ENCODE data around the gene DNAJB11.

- TF ChIP-seq CTCF (IDR thresholded peaks at IDR 0.05; ENCODE audit: insufficient read depth, low read length) (no peak), POLR2AphosphoS5 (IDR thresholded peaks at IDR 0.05; ENCODE audit: low read depth) (no peak), SPI1 (IDR thresholded peaks at IDR 0.05; ENCODE audit: borderline replicate concordance, low read depth) (no peak), GABPA (IDR thresholded peaks at IDR 0.05; ENCODE audit: low read depth) (no peak)
- TF ChIP-seq, protein P1, sequence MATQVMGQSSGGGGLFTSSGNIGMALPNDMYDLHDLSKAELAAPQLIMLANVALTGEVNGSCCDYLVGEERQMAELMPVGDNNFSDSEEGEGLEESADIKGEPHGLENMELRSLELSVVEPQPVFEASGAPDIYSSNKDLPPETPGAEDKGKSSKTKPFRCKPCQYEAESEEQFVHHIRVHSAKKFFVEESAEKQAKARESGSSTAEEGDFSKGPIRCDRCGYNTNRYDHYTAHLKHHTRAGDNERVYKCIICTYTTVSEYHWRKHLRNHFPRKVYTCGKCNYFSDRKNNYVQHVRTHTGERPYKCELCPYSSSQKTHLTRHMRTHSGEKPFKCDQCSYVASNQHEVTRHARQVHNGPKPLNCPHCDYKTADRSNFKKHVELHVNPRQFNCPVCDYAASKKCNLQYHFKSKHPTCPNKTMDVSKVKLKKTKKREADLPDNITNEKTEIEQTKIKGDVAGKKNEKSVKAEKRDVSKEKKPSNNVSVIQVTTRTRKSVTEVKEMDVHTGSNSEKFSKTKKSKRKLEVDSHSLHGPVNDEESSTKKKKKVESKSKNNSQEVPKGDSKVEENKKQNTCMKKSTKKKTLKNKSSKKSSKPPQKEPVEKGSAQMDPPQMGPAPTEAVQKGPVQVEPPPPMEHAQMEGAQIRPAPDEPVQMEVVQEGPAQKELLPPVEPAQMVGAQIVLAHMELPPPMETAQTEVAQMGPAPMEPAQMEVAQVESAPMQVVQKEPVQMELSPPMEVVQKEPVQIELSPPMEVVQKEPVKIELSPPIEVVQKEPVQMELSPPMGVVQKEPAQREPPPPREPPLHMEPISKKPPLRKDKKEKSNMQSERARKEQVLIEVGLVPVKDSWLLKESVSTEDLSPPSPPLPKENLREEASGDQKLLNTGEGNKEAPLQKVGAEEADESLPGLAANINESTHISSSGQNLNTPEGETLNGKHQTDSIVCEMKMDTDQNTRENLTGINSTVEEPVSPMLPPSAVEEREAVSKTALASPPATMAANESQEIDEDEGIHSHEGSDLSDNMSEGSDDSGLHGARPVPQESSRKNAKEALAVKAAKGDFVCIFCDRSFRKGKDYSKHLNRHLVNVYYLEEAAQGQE (IDR thresholded peaks at IDR 0.05; ENCODE audit: insufficient replicate concordance, low read depth): no peak
These were observed 23.3 kb downstream of the DNAJB11 start for GRCh38 chr3:186593862-186594261.

Data from HL-60 (cell line).